AG09319 (cell line): ENCODE data around the gene CD248.

Experiments
- DNase-seq: peaks from one replicate; pipeline ENCODE4 v3.0.0-alpha.2; 2010; ENCODE audit warnings: low read depth; ENCODE audit errors: extremely low read depth
- TF ChIP-seq, protein P1 (sequence below): IDR thresholded peaks from 2 replicates; pipeline ENCODE4 v1.5.1; 2011; ENCODE audit warnings: low read depth, mild to moderate bottlenecking, inconsistent platforms, low read length, moderate library complexity

The CD248 gene

DNA sequence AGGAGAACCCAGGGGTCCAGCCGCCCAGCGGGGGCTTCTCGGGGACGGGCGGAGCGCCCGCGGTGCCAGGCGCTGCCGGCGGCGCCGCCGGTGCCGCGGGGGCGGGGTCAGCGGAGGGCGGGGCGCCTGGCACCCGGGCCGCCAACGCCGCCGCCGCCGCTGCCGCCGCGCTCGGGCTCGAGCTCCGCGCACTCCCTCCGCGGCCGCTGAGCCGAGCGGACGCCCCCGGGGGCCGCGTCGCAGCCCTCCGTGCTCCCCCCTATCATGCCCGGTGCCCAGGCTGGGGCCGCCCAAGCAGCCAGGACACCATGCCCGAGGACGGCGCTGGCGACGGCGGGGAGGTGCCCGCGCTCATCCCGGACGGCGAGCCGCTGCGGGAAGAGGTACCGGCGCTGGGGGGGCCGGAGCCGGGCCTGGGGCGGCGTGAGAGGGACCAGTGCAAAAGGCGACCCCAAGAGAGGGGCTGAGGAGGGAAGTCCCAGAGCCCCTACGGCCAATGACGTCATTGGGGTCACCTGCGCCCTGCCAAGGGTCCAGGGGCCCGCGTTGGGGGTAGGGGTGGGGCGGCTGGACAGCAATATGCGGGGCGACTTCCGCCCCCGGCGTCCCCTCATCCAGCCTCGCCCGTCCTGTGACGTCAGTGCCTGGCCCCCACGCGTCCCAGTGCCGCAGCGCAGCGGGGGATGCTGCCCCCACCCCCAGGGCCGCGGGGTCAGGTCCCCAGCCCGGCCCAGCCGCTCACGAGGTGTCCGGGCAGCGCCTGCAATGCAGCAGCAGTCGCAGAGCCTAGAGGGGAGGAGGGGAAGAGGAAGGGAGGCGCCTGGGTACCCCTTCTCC lies 24.9 kb downstream of the CD248 start, which contains the start of gene TMEM151A:
Gene TMEM151A, plus strand, starts transcription at position 189 of the 837 bp plus-strand sequence. Its CDS starts 120 bp downstream, at position 309.
- DNase-seq: no peak
- TF ChIP-seq, protein P1, sequence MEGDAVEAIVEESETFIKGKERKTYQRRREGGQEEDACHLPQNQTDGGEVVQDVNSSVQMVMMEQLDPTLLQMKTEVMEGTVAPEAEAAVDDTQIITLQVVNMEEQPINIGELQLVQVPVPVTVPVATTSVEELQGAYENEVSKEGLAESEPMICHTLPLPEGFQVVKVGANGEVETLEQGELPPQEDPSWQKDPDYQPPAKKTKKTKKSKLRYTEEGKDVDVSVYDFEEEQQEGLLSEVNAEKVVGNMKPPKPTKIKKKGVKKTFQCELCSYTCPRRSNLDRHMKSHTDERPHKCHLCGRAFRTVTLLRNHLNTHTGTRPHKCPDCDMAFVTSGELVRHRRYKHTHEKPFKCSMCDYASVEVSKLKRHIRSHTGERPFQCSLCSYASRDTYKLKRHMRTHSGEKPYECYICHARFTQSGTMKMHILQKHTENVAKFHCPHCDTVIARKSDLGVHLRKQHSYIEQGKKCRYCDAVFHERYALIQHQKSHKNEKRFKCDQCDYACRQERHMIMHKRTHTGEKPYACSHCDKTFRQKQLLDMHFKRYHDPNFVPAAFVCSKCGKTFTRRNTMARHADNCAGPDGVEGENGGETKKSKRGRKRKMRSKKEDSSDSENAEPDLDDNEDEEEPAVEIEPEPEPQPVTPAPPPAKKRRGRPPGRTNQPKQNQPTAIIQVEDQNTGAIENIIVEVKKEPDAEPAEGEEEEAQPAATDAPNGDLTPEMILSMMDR: no peak

- no peak for DNase-seq
- TF ChIP-seq, protein P1: no peak
These were observed 25.5 kb downstream of the CD248 start for GRCh38 chr11:66291303-66291705.

GRCh38 chr11:66290330-66290621 lies 26.6 kb downstream of the CD248 start:
- no peak for DNase-seq

DNA sequence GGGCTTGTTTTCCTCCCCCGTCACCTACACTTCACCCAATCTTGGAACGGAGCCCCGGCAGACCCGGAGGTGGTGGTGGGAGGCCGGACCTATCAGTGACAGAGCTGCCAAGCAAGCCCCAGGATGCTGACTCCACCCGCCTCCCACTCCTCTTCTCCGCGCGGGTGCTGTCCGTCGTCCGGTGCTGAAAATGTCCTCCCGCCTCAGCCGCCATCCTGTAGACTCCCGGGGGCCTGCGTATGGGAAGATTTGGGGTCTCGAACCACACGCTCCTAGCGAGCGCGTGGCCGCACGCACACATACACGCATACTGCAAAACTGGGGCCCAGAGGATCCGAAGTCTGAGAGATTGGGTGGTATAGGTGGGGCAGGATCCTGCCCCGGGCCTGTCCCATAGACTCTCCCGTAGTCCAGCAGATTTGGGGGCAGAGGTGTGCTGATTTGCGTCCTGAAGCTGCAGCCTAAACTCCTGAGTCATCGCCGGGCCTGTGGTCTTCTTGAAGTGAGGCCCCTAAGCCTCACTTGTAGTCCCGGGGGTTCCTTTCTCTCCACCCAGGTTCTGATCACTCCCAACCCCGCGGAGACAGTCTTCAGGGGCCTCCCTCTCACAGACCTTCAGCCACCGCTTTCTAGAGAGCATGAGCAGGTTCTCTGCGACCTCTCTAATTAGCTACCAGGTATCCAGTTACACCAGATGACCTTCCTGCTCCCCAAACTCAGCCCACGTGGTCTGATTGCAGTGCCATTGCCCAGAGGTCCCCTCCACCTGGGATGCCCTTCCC lies 27.1 kb downstream of the CD248 start:
- TF ChIP-seq, protein P1: no peak
- peak; percentile 45 for DNase-seq

More at GRCh38 chr11:66290330-66290621, 26.6 kb downstream of the CD248 start:
- TF ChIP-seq, protein P1: no peak

DNA sequence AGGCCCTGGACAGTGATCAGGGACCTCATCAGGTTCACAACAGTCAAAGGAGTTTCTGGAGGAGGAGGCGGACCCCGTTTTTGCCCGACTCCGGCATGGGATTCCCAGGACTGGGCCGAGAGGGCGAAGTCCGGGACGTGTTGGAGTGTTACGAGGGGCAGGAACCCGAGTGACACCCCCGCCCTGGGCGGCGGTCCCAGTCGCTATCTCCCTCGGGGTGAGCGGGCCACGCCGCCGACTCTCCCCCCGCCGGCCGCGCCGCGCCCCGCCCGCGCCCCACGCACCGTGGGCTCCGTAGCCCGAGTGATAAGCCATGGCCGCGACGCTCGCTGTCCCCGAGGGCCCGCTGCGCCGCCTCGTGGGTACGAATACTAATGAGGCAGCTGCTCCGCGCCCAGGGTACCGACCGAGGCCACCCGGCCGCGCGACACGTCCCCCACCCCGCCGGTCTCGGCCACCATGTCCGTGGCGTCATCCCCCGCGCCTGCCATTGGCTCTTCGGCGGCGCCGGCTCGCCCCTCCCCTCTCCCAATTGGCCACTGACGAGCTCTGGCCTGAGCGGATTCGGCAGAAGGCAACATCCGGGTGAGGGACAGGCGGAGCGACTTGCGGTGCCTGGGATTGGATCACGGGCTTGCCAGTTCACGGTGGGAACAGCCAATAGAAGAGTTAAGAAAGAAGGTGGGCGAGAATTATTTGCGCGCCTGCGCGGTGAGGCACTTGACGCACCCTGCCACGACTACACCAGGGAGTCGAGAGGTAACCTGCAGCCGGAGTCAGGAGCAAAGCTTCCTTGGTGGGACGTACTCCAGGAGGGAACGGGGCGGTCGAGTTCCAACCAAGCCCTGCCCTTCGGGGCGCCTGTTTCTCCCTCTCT lies 27.9 kb downstream of the CD248 start, which contains the start of gene YIF1A:
Gene YIF1A, minus strand, starts transcription at position 473 of the 877 bp plus-strand sequence. Its CDS starts 158 bp downstream, at position 315.
- TF ChIP-seq, protein P1: no peak
- peak; percentile 99 for DNase-seq

- TF ChIP-seq, protein P1: no peak
- no peak for DNase-seq
These were observed 28.8 kb downstream of the CD248 start for GRCh38 chr11:66287889-66288670.
